Stimulated activated CD8-positive, alpha-beta memory T cell treated with anti-CD3 and anti-CD28 coated beads, Interleukin-2, amount 100 ng/mL, for 48 hours (primary cell): Measurements from ENCODE around the gene PRAMEF12.
"Not testable (repeated sequence)": the region's sequence is repeated elsewhere in the genome, so short reads cannot be mapped to it uniquely, and the experiment has no call there.

ENCODE experiments used
- DNase-seq, 2 donors: peaks; one replicate each; pipeline ENCODE4 v3.0.0-alpha.2; 2020; ENCODE audit warnings: low read depth in 2 of 2

The PRAMEF12 gene

GRCh38 chr1:12773438-12773837, at the start of gene PRAMEF12:
Gene PRAMEF12 (plus strand): TSS chr1:12773738. CDS start chr1:12774868, 1,130 bp downstream.
- DNase-seq = no peak

GRCh38 chr1:12728391-12728790, 45.1 kb upstream of the PRAMEF12 start:
- no peak for DNase-seq

- DNase-seq = no peak
These were observed 43.4 kb upstream of the PRAMEF12 start for GRCh38 chr1:12730156-12730555.

- not testable (repeated sequence) for DNase-seq
These were observed 42.5 kb upstream of the PRAMEF12 start for GRCh38 chr1:12731084-12731483.

GRCh38 chr1:12734651-12735050, 38.9 kb upstream of the PRAMEF12 start:
- DNase-seq = no peak

- no peak for DNase-seq
These were observed 34.6 kb upstream of the PRAMEF12 start for GRCh38 chr1:12738934-12739333.

GRCh38 chr1:12739613-12740012, 33.9 kb upstream of the PRAMEF12 start:
- DNase-seq = no peak

GRCh38 chr1:12741946-12742345, 31.6 kb upstream of the PRAMEF12 start:
- DNase-seq = no peak

- no peak for DNase-seq
These were observed 28.2 kb upstream of the PRAMEF12 start for GRCh38 chr1:12745126-12745991.

GRCh38 chr1:12745992-12746323, 27.6 kb upstream of the PRAMEF12 start, which contains the start of gene CFAP107:
Gene CFAP107 (plus strand): TSS chr1:12746200. CDS start chr1:12746431, 231 bp downstream.
- DNase-seq = no peak

- no peak for DNase-seq
These were observed 24.7 kb upstream of the PRAMEF12 start for GRCh38 chr1:12748778-12749355.

- DNase-seq = no peak
These were observed 18.8 kb upstream of the PRAMEF12 start for GRCh38 chr1:12754738-12755137.

GRCh38 chr1:12756273-12756672, 17.3 kb upstream of the PRAMEF12 start:
- no peak for DNase-seq

- no peak for DNase-seq
These were observed 16.6 kb upstream of the PRAMEF12 start for GRCh38 chr1:12756768-12757413.

- no peak for DNase-seq
These were observed 15.7 kb upstream of the PRAMEF12 start for GRCh38 chr1:12757836-12758235.

GRCh38 chr1:12760256-12760795, 13.2 kb upstream of the PRAMEF12 start:
- no peak for DNase-seq

GRCh38 chr1:12761781-12762180, 11.8 kb upstream of the PRAMEF12 start:
- DNase-seq = no peak

GRCh38 chr1:12762766-12763165, 10.8 kb upstream of the PRAMEF12 start:
- no peak for DNase-seq

GRCh38 chr1:12763479-12763878, 10.1 kb upstream of the PRAMEF12 start:
- DNase-seq = no peak

- DNase-seq = no peak
These were observed 9.5 kb upstream of the PRAMEF12 start for GRCh38 chr1:12764016-12764415.

GRCh38 chr1:12769031-12769430, 4.5 kb upstream of the PRAMEF12 start:
- no peak for DNase-seq

- no peak for DNase-seq
These were observed 3.5 kb upstream of the PRAMEF12 start for GRCh38 chr1:12769976-12770505.
